HEK293T (cell line): Measurements from ENCODE around the gene FRMD7.
A peak's percentile ranks its signal among the peaks of the same experiment; 100 is the strongest.

Source experiments
- CTCF ChIA-PET: fragments of 350-600 bp; formaldehyde crosslinking; extraction: SDS; loops from one replicate; lab custom pipeline; 2021; ENCODE audit warnings: antibody characterized with exemption, inconsistent platforms; lab: Yijun Ruan, JAX
- POLR2A ChIA-PET: fragments of 350-600 bp; formaldehyde crosslinking; extraction: SDS; loops from one replicate; lab custom pipeline; 2020; ENCODE audit warnings: antibody characterized with exemption, inconsistent platforms; lab: Yijun Ruan, JAX
- DNase-seq: peaks from one replicate; pipeline ENCODE4 v3.0.0; 2012; ENCODE audit warnings: mixed read lengths; ENCODE audit errors: extremely low spot score
- ARNT ChIP-seq: fragments of 450-650 bp; IDR thresholded peaks from 2 replicates; pipeline ENCODE4 v1.6.1; 2017; ENCODE audit warnings: mild to moderate bottlenecking
- BHLHE40 ChIP-seq: fragments of 450-650 bp; IDR thresholded peaks from 2 replicates; pipeline ENCODE4 v1.6.1; 2016; ENCODE audit warnings: mild to moderate bottlenecking, moderate library complexity, borderline replicate concordance
- CTBP1 ChIP-seq: fragments of 450-650 bp; IDR thresholded peaks from 2 replicates; pipeline ENCODE4 v1.6.1; 2016; ENCODE audit warnings: borderline replicate concordance
- ELF4 ChIP-seq: fragments of 450-650 bp; IDR thresholded peaks from 2 replicates; pipeline ENCODE4 v1.6.1; 2017; ENCODE audit warnings: antibody characterized with exemption
- FOXA1 ChIP-seq: fragments of 450-650 bp; IDR thresholded peaks from 2 replicates; pipeline ENCODE4 v1.6.1; 2016; ENCODE audit warnings: mild to moderate bottlenecking
- FOXK2 ChIP-seq: fragments of 450-650 bp; IDR thresholded peaks from 2 replicates; pipeline ENCODE4 v1.6.1; 2016; ENCODE audit warnings: mild to moderate bottlenecking
- FOXM1 ChIP-seq: fragments of 450-650 bp; IDR thresholded peaks from 2 replicates; pipeline ENCODE4 v1.6.1; 2017; ENCODE audit warnings: mild to moderate bottlenecking, borderline replicate concordance
- HDGF ChIP-seq: fragments of 450-650 bp; IDR thresholded peaks from 2 replicates; pipeline ENCODE4 v1.6.1; 2017; ENCODE audit warnings: antibody characterized with exemption, borderline replicate concordance
- L3MBTL2 ChIP-seq: fragments of 450-650 bp; conservative IDR thresholded peaks from 2 replicates; pipeline ENCODE4 v1.6.1; 2016; ENCODE audit warnings: mild to moderate bottlenecking
- LEF1 ChIP-seq: fragments of 450-650 bp; IDR thresholded peaks from 2 replicates; pipeline ENCODE4 v1.6.1; 2017; ENCODE audit warnings: mild to moderate bottlenecking, borderline replicate concordance
- NFRKB ChIP-seq: fragments of 450-650 bp; IDR thresholded peaks from 2 replicates; pipeline ENCODE4 v1.6.1; 2016; ENCODE audit warnings: mild to moderate bottlenecking, moderate library complexity
- PKNOX1 ChIP-seq: fragments of 450-650 bp; IDR thresholded peaks from 2 replicates; pipeline ENCODE4 v1.6.1; 2016
- SP1 ChIP-seq: fragments of 450-650 bp; IDR thresholded peaks from 2 replicates; pipeline ENCODE4 v1.6.1; 2017
- SUZ12 ChIP-seq: fragments of 450-650 bp; IDR thresholded peaks from 2 replicates; pipeline ENCODE4 v1.6.1; 2016; ENCODE audit warnings: mild to moderate bottlenecking
- TARDBP ChIP-seq: fragments of 450-650 bp; IDR thresholded peaks from 2 replicates; pipeline ENCODE4 v1.6.1; 2016
- ZNF384 ChIP-seq: fragments of 450-650 bp; IDR thresholded peaks from 2 replicates; pipeline ENCODE4 v1.6.1; 2016

The FRMD7 gene

GRCh38 chrX:132094164-132094563 is 33.7 kb downstream of the FRMD7 start:
- no peak for TF ChIP-seq HDGF
- no peak for TF ChIP-seq PKNOX1
- TF ChIP-seq FOXK2, result no peak
- no peak for TF ChIP-seq CTBP1
- TF ChIP-seq L3MBTL2, result no peak
- TF ChIP-seq ARNT, result no peak
- TF ChIP-seq ELF4, result no peak
- no peak for TF ChIP-seq SUZ12
- TF ChIP-seq TARDBP, result no peak
- no peak for TF ChIP-seq ZNF384
- no peak for TF ChIP-seq SP1
- TF ChIP-seq FOXA1, result no peak
- TF ChIP-seq BHLHE40, result no peak
- no peak for TF ChIP-seq FOXM1
- no peak for DNase-seq
- POLR2A ChIA-PET, result no interaction called here
- CTCF ChIA-PET, result interaction anchor here (2.5 kb wide), 1 partner anchor 252 kb away, joined by 10 read pairs; no protein-coding TSS in a partner anchor

- ChIA-PET POLR2A (no interaction called here), CTCF (interaction anchor here (1.0 to 2.5 kb wide), 5 partner anchors 9 to 252 kb away, joined by 4 to 22 read pairs (median 10); partner anchors contain the start of gene RAP2C)
- no peak for TF ChIP-seq HDGF
- TF ChIP-seq ARNT, result no peak
- no peak for TF ChIP-seq NFRKB
- no peak for TF ChIP-seq CTBP1
- no peak for TF ChIP-seq FOXM1
- no peak for TF ChIP-seq SUZ12
- TF ChIP-seq ELF4, result no peak
- TF ChIP-seq FOXA1, result no peak
- TF ChIP-seq LEF1, result no peak
- no peak for TF ChIP-seq SP1
- no peak for TF ChIP-seq L3MBTL2
- no peak for TF ChIP-seq TARDBP
- no peak for TF ChIP-seq BHLHE40
- no peak for TF ChIP-seq ZNF384
- TF ChIP-seq PKNOX1, result no peak
- TF ChIP-seq FOXK2, result no peak
- no peak for DNase-seq
Observed at GRCh38 chrX:132093239-132093860, 34.5 kb downstream of the FRMD7 start.

- ChIA-PET CTCF (interaction anchor here (0.6 to 2.5 kb wide), 15 partner anchors 10 to 522 kb away, joined by 3 to 22 read pairs (median 5); partner anchors contain the start of gene RAP2C), POLR2A (no interaction called here)
- peak; percentile 73 for DNase-seq
- TF ChIP-seq FOXK2 (no peak), LEF1 (no peak), PKNOX1 (no peak), TARDBP (no peak), L3MBTL2 (no peak), ARNT (no peak), CTBP1 (no peak), ELF4 (no peak), ZNF384 (no peak), BHLHE40 (no peak), HDGF (no peak), FOXA1 (no peak), SP1 (no peak), FOXM1 (no peak), SUZ12 (no peak), NFRKB (no peak)
Observed at GRCh38 chrX:132092439-132093065, 35.3 kb downstream of the FRMD7 start.

- POLR2A ChIA-PET, result no interaction called here
Observed at GRCh38 chrX:132090403-132091159, 37.2 kb downstream of the FRMD7 start.

More at GRCh38 chrX:132090403-132091159, 37.2 kb downstream of the FRMD7 start:
- no peak for DNase-seq
- TF ChIP-seq L3MBTL2, result no peak
- no peak for TF ChIP-seq LEF1
- no peak for TF ChIP-seq FOXA1
- TF ChIP-seq NFRKB, result no peak
- no peak for TF ChIP-seq BHLHE40
- no peak for TF ChIP-seq FOXK2
- no peak for TF ChIP-seq ARNT
- no peak for TF ChIP-seq HDGF
- no peak for TF ChIP-seq CTBP1
- no peak for TF ChIP-seq ZNF384
- TF ChIP-seq PKNOX1, result no peak
- TF ChIP-seq ELF4, result no peak
- TF ChIP-seq SUZ12, result no peak
- CTCF ChIA-PET, result no interaction called here
